SK-N-SH (cell line): ENCODE measurements around the gene CDC6. TPM values are rescaled to one million over a fixed set of nuclear protein-coding genes. Genes with fewer than 3 reads are reported as not detected.

Experiments used
- CTCF ChIA-PET: fragments of 300-600, 350-600 bp; formaldehyde crosslinking; extraction: SDS; loops from one replicate; lab custom pipeline; 2021; lab: Yijun Ruan, JAX
- POLR2A ChIA-PET: fragments of 350-600 bp; sonication (Branson Sonifier 250); formaldehyde crosslinking; extraction: SDS; loops from one replicate; lab custom pipeline; 2020; ENCODE audit warnings: antibody characterized with exemption, inconsistent platforms; lab: Yijun Ruan, JAX
- DNase-seq: peaks from one replicate; pipeline ENCODE4 v3.0.0; 2012
- H2AFZ ChIP-seq: fragments of 200-600 bp; sonication (generic); 2 replicates; pipeline ENCODE4 v1.8.1; 2016; ENCODE audit warnings: antibody characterized with exemption, mild to moderate bottlenecking, low read depth
- H3F3A ChIP-seq: fragments of 200-600 bp; sonication (generic); replicated peaks from 2 replicates; pipeline ENCODE3; 2016; ENCODE audit warnings: antibody characterized with exemption, mild to moderate bottlenecking; ENCODE audit not compliant: insufficient read depth
- H3K27ac ChIP-seq, 2 experiments: fragments of 200-500 bp in 1 of 2; fragments of 200-600 bp in 1 of 2; sonication (Bioruptor generic) in 1 of 2; sonication (generic), shearing (Covaris generic) in 1 of 2; 2 replicates each; pipeline versions ENCODE4 v1.5.1 to v1.6.1; 2014 to 2016; ENCODE audit warnings: low read depth in 2 of 2, inconsistent platforms in 1 of 2, low read length in 1 of 2, mild to moderate bottlenecking in 1 of 2, mixed read lengths in 1 of 2
- H3K27me3 ChIP-seq: fragments of 200-600 bp; sonication (generic), shearing (Covaris generic); 2 replicates; pipeline ENCODE4 v1.6.1; 2016; ENCODE audit warnings: mixed run types; ENCODE audit not compliant: insufficient read depth
- H3K36me3 ChIP-seq, 2 experiments: fragments of 200-500 bp in 1 of 2; fragments of 200-600 bp in 1 of 2; sonication (Bioruptor generic) in 1 of 2; sonication (generic) in 1 of 2; replicated peaks in 1 of 2; 2 replicates each; pipeline versions ENCODE3 to v1.5.1; 2014 to 2016; ENCODE audit warnings: low read length in 1 of 2, mild to moderate bottlenecking in 1 of 2; ENCODE audit not compliant: insufficient read depth in 2 of 2, control insufficient read depth in 1 of 2
- H3K4me1 ChIP-seq, 2 experiments: fragments of 200-500 bp in 1 of 2; fragments of 200-600 bp in 1 of 2; sonication (Bioruptor generic) in 1 of 2; sonication (generic), shearing (Covaris generic) in 1 of 2; 2 replicates each; pipeline versions ENCODE4 v1.5.1 to v1.6.1; 2014 to 2016; ENCODE audit warnings: low read depth in 1 of 2, low read length in 1 of 2, mixed run types in 1 of 2; ENCODE audit not compliant: insufficient read depth in 2 of 2, control insufficient read depth in 1 of 2
- H3K4me2 ChIP-seq: fragments of 200-600 bp; sonication (generic), shearing (Covaris generic); 2 replicates; pipeline ENCODE4 v1.6.1; 2017; ENCODE audit warnings: mixed run types
- H3K4me3 ChIP-seq, 2 experiments: fragments of 200-500 bp in 1 of 2; fragments of 200-600 bp in 1 of 2; sonication (Bioruptor generic) in 1 of 2; sonication (generic), shearing (Covaris generic) in 1 of 2; 2 replicates each; pipeline versions ENCODE4 v1.5.1 to v1.8.1; 2014 to 2016; ENCODE audit warnings: low read depth in 2 of 2, inconsistent platforms in 1 of 2, low read length in 1 of 2, mild to moderate bottlenecking in 1 of 2, mixed read lengths in 1 of 2, moderate library complexity in 1 of 2
- H3K79me2 ChIP-seq: fragments of 200-600 bp; sonication (generic); 2 replicates; pipeline ENCODE4 v1.8.1; 2017; ENCODE audit warnings: mild to moderate bottlenecking; ENCODE audit not compliant: insufficient read depth
- H3K9ac ChIP-seq: fragments of 200-600 bp; sonication (generic); 2 replicates; pipeline ENCODE4 v1.6.1; 2017; ENCODE audit warnings: mixed run types
- H3K9me2 ChIP-seq: fragments of 200-600 bp; sonication (generic); 2 replicates; pipeline ENCODE4 v1.6.1; 2017; ENCODE audit warnings: mixed run types
- H3K9me3 ChIP-seq: fragments of 200-600 bp; sonication (generic); 2 replicates; pipeline ENCODE4 v1.6.1; 2017; ENCODE audit warnings: mixed run types, mild to moderate bottlenecking, moderate library complexity
- H4K20me1 ChIP-seq: fragments of 200-600 bp; sonication (generic); 2 replicates; pipeline ENCODE4 v1.6.1; 2017; ENCODE audit warnings: mild to moderate bottlenecking, mixed run types; ENCODE audit not compliant: insufficient read depth
- FOSL2 ChIP-seq: IDR thresholded peaks from 2 replicates; pipeline ENCODE4 v1.4.0; 2012; ENCODE audit warnings: low read depth, mild to moderate bottlenecking, moderate library complexity, borderline replicate concordance
- GABPA ChIP-seq: IDR thresholded peaks from 2 replicates; pipeline ENCODE4 v1.4.0; 2012; ENCODE audit warnings: low read depth, mild to moderate bottlenecking
- MAX ChIP-seq: IDR thresholded peaks from 2 replicates; pipeline ENCODE4 v1.4.0; 2012; ENCODE audit warnings: low read depth
- MEF2A ChIP-seq: IDR thresholded peaks from 2 replicates; pipeline ENCODE4 v1.4.0; 2012; ENCODE audit warnings: low read depth, borderline replicate concordance
- NFIC ChIP-seq: IDR thresholded peaks from 2 replicates; pipeline ENCODE4 v1.4.0; 2012; ENCODE audit warnings: borderline replicate concordance
- NRF1 ChIP-seq: IDR thresholded peaks from 2 replicates; pipeline ENCODE4 v1.6.1; 2012; ENCODE audit warnings: low read depth, mild to moderate bottlenecking, low read length
- RAD21 ChIP-seq: IDR thresholded peaks from 2 replicates; pipeline ENCODE4 v1.6.1; 2012; ENCODE audit warnings: mild to moderate bottlenecking, low read length
- RFX5 ChIP-seq: IDR thresholded peaks from 2 replicates; pipeline ENCODE4 v1.6.1; 2012; ENCODE audit warnings: mild to moderate bottlenecking, improper control_type of control experiment, low read length
- RXRA ChIP-seq: IDR thresholded peaks from 2 replicates; pipeline ENCODE4 v1.4.0; 2012; ENCODE audit warnings: low read depth, mild to moderate bottlenecking, borderline replicate concordance
- TCF12 ChIP-seq: IDR thresholded peaks from 2 replicates; pipeline ENCODE4 v1.4.0; 2012
- TEAD4 ChIP-seq: IDR thresholded peaks from 2 replicates; pipeline ENCODE4 v1.4.0; 2012; ENCODE audit warnings: mild to moderate bottlenecking, borderline replicate concordance; ENCODE audit not compliant: insufficient read depth
- ZBTB33 ChIP-seq: IDR thresholded peaks from 2 replicates; pipeline ENCODE4 v1.4.0; 2012; ENCODE audit warnings: low read depth, borderline replicate concordance
- WGBS: methylation state at CpG from one replicate; pipeline ENCODE4 v1.1.6; 2017; ENCODE audit warnings: low lambda C conversion rate; 5-methylcytosine and 5-hydroxymethylcytosine counted together
- polyA plus RNA-seq, 3 experiments: library from polyadenylated mRNA; depleted of rRNA; stranded (reverse); fragments of >200 nt; gene quantifications; 2 replicates each; pipeline ENCODE4 v1.2.3, GENCODE V29; 2012
- TF ChIP-seq, protein P1 (sequence below): fragments of 150-350 bp; IDR thresholded peaks from 2 replicates; pipeline ENCODE4 v1.6.1; 2017; ENCODE audit warnings: antibody characterized with exemption, low read length, low read depth, borderline replicate concordance
- TF ChIP-seq, protein P2 (sequence below): fragments of 150-350 bp; IDR thresholded peaks from 2 replicates; pipeline ENCODE4 v1.6.1; 2016; ENCODE audit warnings: mild to moderate bottlenecking, low read depth, low read length

The CDC6 gene
- polyA plus RNA-seq, 1 of the 3 experiments (the other 2 are of a cell fraction), result 12.7 TPM

GRCh38 chr17:40295488-40296436 lies 8.1 kb downstream of the CDC6 start:
- H3K4me3 ChIP-seq, result no peak overlapping the region
- H2AFZ ChIP-seq, result no peak overlapping the region
- H3K27ac ChIP-seq, result no peak overlapping the region
- H3K36me3 ChIP-seq, result peaks cover 23 to 27% of the 10 kb centered on the region in 2 experiments
- POLR2A ChIA-PET, result no interaction called here
- CTCF ChIA-PET, result interaction anchor here (1.2 to 36.0 kb wide), 8 partner anchors 7 to 238 kb away, joined by 3 to 1706 read pairs (median 13); partner anchors contain the start of genes GJD3 and TOP2A
- 93% methylated on average over 5 of the region's 5 CpGs for WGBS
- no peak overlapping the region for H3K4me2 ChIP-seq
- H3K9me2 ChIP-seq, result no peaks in the 10 kb centered on the region
- no peaks in the 10 kb centered on the region for H3K27me3 ChIP-seq
- H3K4me1 ChIP-seq, result peaks cover 0 to 12% of the 10 kb centered on the region in 2 experiments; a peak in 1 of 4 replicates
- H3F3A ChIP-seq, result peaks cover 14% of the 10 kb centered on the region
- TF ChIP-seq RAD21, result no peak
- TF ChIP-seq, protein P1, sequence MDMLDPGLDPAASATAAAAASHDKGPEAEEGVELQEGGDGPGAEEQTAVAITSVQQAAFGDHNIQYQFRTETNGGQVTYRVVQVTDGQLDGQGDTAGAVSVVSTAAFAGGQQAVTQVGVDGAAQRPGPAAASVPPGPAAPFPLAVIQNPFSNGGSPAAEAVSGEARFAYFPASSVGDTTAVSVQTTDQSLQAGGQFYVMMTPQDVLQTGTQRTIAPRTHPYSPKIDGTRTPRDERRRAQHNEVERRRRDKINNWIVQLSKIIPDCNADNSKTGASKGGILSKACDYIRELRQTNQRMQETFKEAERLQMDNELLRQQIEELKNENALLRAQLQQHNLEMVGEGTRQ, result no peak
- TF ChIP-seq ZBTB33, result no peak
- TF ChIP-seq TEAD4, result no peak
- TF ChIP-seq, protein P2, sequence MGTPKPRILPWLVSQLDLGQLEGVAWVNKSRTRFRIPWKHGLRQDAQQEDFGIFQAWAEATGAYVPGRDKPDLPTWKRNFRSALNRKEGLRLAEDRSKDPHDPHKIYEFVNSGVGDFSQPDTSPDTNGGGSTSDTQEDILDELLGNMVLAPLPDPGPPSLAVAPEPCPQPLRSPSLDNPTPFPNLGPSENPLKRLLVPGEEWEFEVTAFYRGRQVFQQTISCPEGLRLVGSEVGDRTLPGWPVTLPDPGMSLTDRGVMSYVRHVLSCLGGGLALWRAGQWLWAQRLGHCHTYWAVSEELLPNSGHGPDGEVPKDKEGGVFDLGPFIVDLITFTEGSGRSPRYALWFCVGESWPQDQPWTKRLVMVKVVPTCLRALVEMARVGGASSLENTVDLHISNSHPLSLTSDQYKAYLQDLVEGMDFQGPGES, result no peak
- TF ChIP-seq RXRA, result no peak
- TF ChIP-seq GABPA, result no peak
- TF ChIP-seq TCF12, result no peak
- no peak for TF ChIP-seq NFIC
- no peak for TF ChIP-seq NRF1
- no peak for TF ChIP-seq MAX
- TF ChIP-seq RFX5, result no peak
- TF ChIP-seq FOSL2, result no peak
- no peak for TF ChIP-seq MEF2A
- H3K9ac ChIP-seq, result no peak overlapping the region
- peaks cover 10% of the 10 kb centered on the region; the same call in 1 of the 2 replicates for H3K79me2 ChIP-seq
- no peaks in the 10 kb centered on the region for H3K9me3 ChIP-seq
- no peak for DNase-seq
- no peaks in the 10 kb centered on the region for H4K20me1 ChIP-seq
